ENCODE data around the gene NPEPPS. TPM values are rescaled to one million over a fixed set of nuclear protein-coding genes. Genes with fewer than 3 reads are reported as not detected.
"Not testable (repeated sequence)": the region's sequence is repeated elsewhere in the genome, so short reads cannot be mapped to it uniquely, and the experiment has no call there.

The NPEPPS gene, protein sequence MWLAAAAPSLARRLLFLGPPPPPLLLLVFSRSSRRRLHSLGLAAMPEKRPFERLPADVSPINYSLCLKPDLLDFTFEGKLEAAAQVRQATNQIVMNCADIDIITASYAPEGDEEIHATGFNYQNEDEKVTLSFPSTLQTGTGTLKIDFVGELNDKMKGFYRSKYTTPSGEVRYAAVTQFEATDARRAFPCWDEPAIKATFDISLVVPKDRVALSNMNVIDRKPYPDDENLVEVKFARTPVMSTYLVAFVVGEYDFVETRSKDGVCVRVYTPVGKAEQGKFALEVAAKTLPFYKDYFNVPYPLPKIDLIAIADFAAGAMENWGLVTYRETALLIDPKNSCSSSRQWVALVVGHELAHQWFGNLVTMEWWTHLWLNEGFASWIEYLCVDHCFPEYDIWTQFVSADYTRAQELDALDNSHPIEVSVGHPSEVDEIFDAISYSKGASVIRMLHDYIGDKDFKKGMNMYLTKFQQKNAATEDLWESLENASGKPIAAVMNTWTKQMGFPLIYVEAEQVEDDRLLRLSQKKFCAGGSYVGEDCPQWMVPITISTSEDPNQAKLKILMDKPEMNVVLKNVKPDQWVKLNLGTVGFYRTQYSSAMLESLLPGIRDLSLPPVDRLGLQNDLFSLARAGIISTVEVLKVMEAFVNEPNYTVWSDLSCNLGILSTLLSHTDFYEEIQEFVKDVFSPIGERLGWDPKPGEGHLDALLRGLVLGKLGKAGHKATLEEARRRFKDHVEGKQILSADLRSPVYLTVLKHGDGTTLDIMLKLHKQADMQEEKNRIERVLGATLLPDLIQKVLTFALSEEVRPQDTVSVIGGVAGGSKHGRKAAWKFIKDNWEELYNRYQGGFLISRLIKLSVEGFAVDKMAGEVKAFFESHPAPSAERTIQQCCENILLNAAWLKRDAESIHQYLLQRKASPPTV
- 100 to 1,000 TPM in 1 of 2 experiments, 10 to 100 TPM in 1; 99.0 to 108 TPM for total RNA-seq

DNA sequence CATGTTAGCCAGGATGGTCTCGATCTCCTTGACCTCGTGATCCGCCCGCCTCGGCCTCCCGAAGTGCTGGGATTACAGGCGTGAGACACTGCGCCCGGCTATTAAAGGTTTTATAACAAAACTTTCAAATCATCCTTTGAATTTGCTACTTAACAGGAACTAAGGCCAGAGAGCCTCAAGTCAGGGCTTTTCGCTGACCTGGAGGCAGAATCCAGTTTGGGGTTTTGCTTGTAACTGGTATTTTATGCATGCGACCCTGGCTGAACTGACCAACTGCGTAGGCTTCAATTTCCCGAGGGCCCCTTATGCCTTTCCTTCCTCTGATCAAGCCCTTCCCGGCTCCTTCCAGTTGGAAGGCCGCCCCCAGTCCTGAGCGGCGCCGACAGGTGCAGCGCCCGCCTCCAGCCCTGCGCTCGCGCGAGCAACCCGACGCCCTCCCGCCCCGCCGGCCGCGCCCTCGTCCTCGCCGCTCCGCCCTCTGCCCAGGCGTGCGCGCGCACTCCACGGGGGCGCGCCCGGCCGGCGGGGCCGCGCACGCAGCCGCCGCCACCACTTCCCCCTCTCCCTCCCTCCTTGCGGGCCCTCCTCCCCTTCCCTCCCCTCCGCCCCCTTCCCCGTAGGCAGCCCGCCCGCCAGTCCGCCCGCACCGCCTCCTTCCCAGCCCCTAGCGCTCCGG, at the start of gene NPEPPS:
TSS of gene NPEPPS (plus strand) at position 552 of the 676 bp plus-strand sequence. CDS start 193 bp downstream, outside the sequence.
- H3K9me3 Mint-ChIP-seq; intact Hi-C loops (cut with micrococcal nuclease); H3K27me3 Mint-ChIP-seq; H3K36me3 Mint-ChIP-seq (ENCODE audit: low read depth); POLR2A ChIA-PET; CTCF ChIA-PET; H3K4me1 Mint-ChIP-seq (ENCODE audit: low read depth): not testable (repeated sequence)
- Mint-ChIP-seq H3K27ac (peak within 1 kb of the TSS; percentile 92), H3K4me3 (peak within 1 kb of the TSS; percentile 93)
- peak; percentile 84 for ATAC-seq
- DNase-seq, result peak; percentile 89

DNA sequence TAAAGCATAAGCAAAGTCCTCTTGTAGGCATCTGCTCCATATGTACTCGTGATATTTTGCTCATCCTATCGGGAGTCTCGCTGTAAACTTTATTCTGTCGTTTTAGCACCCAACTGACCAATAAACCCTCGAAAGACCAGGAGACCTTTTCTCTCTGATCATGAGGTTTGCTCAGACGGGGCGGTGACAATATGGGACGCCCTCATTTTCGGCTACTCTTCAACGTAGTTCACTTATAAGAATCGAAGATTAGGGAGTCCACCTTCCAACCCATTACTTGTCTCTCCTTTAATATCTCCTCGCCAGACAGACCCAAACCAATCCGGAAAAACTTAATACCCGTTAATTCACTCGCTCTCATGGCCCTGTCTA, 39.1 kb upstream of the NPEPPS start:
- CTCF ChIA-PET; H3K4me1 Mint-ChIP-seq (ENCODE audit: low read depth); POLR2A ChIA-PET; H3K9me3 Mint-ChIP-seq; intact Hi-C loops (cut with micrococcal nuclease); ATAC-seq; H3K36me3 Mint-ChIP-seq (ENCODE audit: low read depth); H3K27me3 Mint-ChIP-seq: not testable (repeated sequence)
- H3K27ac Mint-ChIP-seq, result peak overlapping the region; percentile 95
- peak; percentile 20 for DNase-seq
- H3K4me3 Mint-ChIP-seq, result peak overlapping the region; percentile 95

DNA sequence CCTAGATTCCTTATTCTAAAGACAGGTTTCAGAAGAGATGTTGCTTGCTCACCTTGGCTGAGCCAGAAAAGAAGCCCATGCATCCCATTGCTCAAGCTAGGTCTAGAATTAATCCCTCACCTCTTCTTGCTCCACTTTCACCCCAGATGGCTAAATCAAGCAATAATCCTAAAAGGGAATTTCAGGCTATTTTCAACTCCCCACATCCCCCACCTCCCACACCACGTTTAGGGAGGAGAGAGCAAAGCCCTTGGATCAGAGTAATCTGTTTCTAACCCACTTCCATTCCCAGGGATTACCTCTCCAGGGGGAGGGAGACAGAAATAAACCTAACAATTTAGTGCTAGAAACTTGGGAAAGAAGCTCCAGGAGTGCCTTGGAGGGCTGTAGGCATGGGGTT, 31.8 kb upstream of the NPEPPS start:
- H3K27ac Mint-ChIP-seq; POLR2A ChIA-PET; intact Hi-C loops (cut with micrococcal nuclease); DNase-seq; H3K27me3 Mint-ChIP-seq; H3K9me3 Mint-ChIP-seq; H3K36me3 Mint-ChIP-seq (ENCODE audit: low read depth); ATAC-seq; CTCF ChIA-PET; H3K4me3 Mint-ChIP-seq: not testable (repeated sequence)
- H3K4me1 Mint-ChIP-seq (ENCODE audit: low read depth), result peaks cover 14% of the 10 kb centered on the region

DNA sequence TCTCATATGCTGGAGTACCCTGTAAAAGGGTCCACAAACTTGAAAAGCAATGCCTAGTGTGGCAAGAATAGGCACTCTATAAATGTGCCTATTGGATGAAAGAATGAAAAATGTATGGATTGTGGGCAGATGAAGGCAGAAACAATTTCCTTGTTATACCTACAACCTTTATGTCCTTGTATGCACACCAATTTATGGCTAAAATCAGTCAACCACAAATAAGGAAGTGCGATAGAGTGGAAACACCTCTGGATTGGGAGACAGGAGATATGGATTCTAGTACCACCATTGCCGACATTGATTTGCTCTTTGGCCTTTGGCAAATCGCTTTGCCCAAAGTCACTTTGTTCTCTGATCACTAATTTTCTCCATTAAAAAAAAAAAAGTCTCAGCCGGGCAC, 31.4 kb upstream of the NPEPPS start:
- H3K27ac Mint-ChIP-seq; CTCF ChIA-PET; H3K36me3 Mint-ChIP-seq (ENCODE audit: low read depth); H3K4me3 Mint-ChIP-seq; ATAC-seq; H3K9me3 Mint-ChIP-seq; POLR2A ChIA-PET; H3K27me3 Mint-ChIP-seq; intact Hi-C loops (cut with micrococcal nuclease); DNase-seq: not testable (repeated sequence)
- peaks cover 14% of the 10 kb centered on the region for H3K4me1 Mint-ChIP-seq (ENCODE audit: low read depth)

DNA sequence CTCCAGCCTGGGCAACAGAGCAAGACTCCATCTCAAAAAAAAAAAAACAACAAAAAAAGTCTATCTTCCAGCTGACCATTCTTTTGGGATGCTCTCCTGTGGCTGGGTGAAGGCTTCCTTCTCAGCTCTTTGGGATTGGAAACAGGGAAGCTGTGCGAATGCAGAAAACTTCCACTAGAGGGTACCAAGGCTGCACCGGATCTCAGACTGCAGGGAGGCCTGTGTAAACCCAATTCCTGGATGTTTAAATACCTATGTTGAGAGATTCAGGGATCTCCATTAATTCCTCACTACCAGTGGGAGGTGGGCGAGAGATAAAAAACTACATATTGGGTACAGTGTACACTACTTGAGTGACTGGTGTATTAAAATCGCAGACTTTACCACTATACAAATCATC, 30.3 kb upstream of the NPEPPS start:
- CTCF ChIA-PET, result interaction anchor here (0.9 kb wide), 1 partner anchor 8 kb away, joined by 3 read pairs; no protein-coding TSS in a partner anchor
- DNase-seq; POLR2A ChIA-PET; H3K4me3 Mint-ChIP-seq; intact Hi-C loops (cut with micrococcal nuclease); ATAC-seq; H3K9me3 Mint-ChIP-seq; H3K27ac Mint-ChIP-seq; H3K36me3 Mint-ChIP-seq (ENCODE audit: low read depth); H3K27me3 Mint-ChIP-seq: not testable (repeated sequence)
- H3K4me1 Mint-ChIP-seq (ENCODE audit: low read depth), result peaks cover 14% of the 10 kb centered on the region
- TF ChIP-seq, protein P1, sequence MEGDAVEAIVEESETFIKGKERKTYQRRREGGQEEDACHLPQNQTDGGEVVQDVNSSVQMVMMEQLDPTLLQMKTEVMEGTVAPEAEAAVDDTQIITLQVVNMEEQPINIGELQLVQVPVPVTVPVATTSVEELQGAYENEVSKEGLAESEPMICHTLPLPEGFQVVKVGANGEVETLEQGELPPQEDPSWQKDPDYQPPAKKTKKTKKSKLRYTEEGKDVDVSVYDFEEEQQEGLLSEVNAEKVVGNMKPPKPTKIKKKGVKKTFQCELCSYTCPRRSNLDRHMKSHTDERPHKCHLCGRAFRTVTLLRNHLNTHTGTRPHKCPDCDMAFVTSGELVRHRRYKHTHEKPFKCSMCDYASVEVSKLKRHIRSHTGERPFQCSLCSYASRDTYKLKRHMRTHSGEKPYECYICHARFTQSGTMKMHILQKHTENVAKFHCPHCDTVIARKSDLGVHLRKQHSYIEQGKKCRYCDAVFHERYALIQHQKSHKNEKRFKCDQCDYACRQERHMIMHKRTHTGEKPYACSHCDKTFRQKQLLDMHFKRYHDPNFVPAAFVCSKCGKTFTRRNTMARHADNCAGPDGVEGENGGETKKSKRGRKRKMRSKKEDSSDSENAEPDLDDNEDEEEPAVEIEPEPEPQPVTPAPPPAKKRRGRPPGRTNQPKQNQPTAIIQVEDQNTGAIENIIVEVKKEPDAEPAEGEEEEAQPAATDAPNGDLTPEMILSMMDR (IDR thresholded peaks at IDR 0.05), result peak; percentile 53

DNA sequence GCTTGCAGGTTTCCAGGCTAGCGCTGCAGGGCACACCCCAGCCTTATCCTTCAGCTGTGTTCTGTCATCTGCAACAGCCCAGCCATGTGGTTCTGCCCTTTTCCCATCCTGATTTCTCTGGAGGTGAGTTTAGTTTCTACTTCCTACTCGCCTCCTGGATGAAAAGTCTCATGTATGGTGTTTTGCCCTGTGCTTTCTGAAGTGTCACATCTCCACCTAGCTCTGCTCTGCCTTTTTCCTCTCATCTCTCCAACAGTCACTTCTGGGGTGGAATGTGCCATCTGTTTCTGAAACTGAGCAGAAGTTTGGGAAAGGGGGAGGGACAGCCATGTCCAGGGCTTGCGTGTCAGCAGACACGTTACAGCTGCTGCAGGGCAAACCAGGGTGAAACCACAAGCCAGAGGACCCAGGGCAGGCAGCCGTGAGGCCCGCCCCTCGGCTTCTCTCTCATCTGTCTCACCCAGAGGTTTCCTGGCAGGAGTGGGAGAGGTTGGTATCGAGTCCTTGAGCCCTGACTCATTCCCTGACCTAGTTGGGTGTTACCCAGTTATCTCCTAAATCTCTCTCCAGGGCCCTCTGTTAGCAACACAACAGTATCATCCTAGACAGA, 28.7 kb upstream of the NPEPPS start:
- intact Hi-C loops (cut with micrococcal nuclease); POLR2A ChIA-PET; H3K27me3 Mint-ChIP-seq; H3K36me3 Mint-ChIP-seq (ENCODE audit: low read depth); H3K9me3 Mint-ChIP-seq: not testable (repeated sequence)
- ATAC-seq (peak; percentile 93), DNase-seq (peak; percentile 19)
- peaks cover 14% of the 10 kb centered on the region for H3K4me1 Mint-ChIP-seq (ENCODE audit: low read depth)
- CTCF ChIA-PET, result interaction anchor here (1.3 kb wide), 1 partner anchor 114 kb away, joined by 4 read pairs; no protein-coding TSS in a partner anchor
- H3K4me3 Mint-ChIP-seq, result peak overlapping the region; percentile 1
- H3K27ac Mint-ChIP-seq, result peak overlapping the region; percentile 81

DNA sequence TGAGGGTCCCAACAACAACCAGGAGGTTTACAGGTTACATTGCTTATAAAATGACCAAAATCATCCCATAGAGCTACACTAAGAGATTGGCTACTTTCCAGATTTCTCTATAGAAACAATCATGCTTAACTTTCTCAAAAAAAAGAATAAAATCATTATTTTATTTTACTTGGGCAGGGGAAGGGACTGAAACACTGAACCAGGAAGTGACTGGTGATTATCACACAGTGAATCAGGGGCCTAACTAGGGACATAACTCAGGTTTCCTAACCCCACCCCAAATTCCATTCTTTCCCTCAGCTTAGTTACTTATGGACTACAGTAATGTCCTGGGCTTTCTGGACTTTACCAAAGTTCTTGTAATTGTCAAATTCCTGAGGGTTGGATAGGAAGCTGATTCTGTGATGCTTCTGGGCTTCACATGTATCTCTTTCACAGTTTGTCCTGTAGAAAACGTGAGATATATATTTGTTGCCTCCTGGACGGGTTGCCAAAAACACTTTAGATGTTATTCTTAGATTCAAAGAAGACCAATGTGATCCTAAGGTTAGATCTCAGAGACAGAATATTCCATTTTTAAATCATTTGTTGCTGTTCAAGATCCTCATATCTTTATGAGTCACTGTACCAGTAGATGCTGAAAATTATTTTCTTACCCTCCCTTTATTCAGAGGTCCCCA, 28.0 kb upstream of the NPEPPS start:
- intact Hi-C loops (cut with micrococcal nuclease); POLR2A ChIA-PET; H3K27me3 Mint-ChIP-seq; H3K36me3 Mint-ChIP-seq (ENCODE audit: low read depth); H3K9me3 Mint-ChIP-seq; DNase-seq; H3K4me3 Mint-ChIP-seq; CTCF ChIA-PET: not testable (repeated sequence)
- peak overlapping the region; percentile 37 for H3K27ac Mint-ChIP-seq
- peaks cover 14% of the 10 kb centered on the region for H3K4me1 Mint-ChIP-seq (ENCODE audit: low read depth)
- ATAC-seq, result peak; percentile 49

DNA sequence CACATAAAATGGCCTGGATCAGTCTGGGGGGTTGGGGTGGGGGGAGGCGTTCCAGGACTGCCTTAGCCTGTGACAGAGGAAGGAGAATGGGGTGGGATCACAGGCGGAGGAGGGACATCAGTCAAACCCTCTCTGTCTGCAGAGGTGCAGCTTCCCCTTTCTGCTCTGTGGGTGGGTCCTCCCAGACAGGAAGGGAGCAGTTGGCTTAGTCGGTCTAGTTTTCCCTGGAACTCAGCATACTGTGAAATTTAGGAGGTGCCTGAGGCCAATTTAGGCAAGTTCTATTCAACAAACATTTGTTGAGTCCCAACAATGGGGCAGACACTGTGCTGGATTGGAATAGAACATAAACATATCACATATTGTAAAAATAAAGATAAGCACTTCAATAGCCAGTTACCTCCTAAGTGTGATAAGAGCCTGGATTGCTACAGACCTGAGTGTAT, 19.2 kb upstream of the NPEPPS start:
- H3K4me3 Mint-ChIP-seq; H3K9me3 Mint-ChIP-seq; H3K36me3 Mint-ChIP-seq (ENCODE audit: low read depth); ATAC-seq; H3K4me1 Mint-ChIP-seq (ENCODE audit: low read depth); H3K27me3 Mint-ChIP-seq; CTCF ChIA-PET; intact Hi-C loops (cut with micrococcal nuclease); DNase-seq; POLR2A ChIA-PET; H3K27ac Mint-ChIP-seq: not testable (repeated sequence)

DNA sequence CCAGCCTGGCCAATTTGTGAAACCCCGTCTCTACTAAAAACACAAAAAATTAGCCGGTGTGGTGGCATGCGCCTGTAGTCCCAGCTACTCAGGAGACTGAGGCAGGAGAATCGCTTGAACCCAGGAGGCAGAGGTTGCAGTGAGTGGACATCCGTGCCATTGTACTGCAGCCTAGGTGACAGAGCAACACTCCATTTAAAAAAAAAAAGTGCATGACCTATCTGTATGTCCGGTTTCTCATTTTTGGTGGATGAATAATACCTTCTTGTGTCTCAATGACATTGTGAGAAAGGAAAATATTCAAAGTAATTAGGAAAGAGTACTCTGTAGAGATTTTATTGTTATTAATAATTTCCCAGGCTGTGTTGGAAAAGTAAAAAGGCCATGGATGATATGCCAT, 17.6 kb upstream of the NPEPPS start:
- H3K9me3 Mint-ChIP-seq; H3K36me3 Mint-ChIP-seq (ENCODE audit: low read depth); H3K4me3 Mint-ChIP-seq; POLR2A ChIA-PET; H3K4me1 Mint-ChIP-seq (ENCODE audit: low read depth); ATAC-seq; H3K27me3 Mint-ChIP-seq; intact Hi-C loops (cut with micrococcal nuclease); H3K27ac Mint-ChIP-seq; CTCF ChIA-PET; DNase-seq: not testable (repeated sequence)

DNA sequence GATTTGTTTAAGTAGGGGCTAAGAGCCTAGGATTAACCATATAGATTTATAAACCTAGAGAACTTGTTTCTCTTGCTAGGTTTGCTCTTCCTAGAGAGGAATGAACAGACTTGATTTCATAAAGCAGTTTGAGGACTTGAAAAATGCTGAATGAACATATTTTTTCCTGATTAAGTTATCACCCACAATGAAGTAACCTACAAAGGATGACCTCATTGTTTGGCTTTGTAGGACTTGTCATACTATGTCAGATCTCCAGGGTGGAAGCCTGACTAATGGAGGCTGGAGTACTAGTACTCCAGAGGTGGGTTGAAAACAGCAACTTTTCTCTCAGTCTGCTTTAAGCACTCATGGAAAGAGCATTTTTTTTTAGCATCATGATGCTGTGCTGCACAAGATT, 12.0 kb upstream of the NPEPPS start:
- DNase-seq; H3K27me3 Mint-ChIP-seq; H3K9me3 Mint-ChIP-seq; H3K27ac Mint-ChIP-seq; POLR2A ChIA-PET; H3K4me1 Mint-ChIP-seq (ENCODE audit: low read depth); H3K36me3 Mint-ChIP-seq (ENCODE audit: low read depth); intact Hi-C loops (cut with micrococcal nuclease); CTCF ChIA-PET; H3K4me3 Mint-ChIP-seq: not testable (repeated sequence)
- ATAC-seq, result peak; percentile 60
